D721Med (cell line): Measurements from ENCODE around the gene EEF1AKMT4.

Experiments
- DNase-seq: peaks from one replicate; pipeline ENCODE4 v3.0.0; 2011; ENCODE audit warnings: low spot score; ENCODE audit not compliant: insufficient read length
- FAIRE-seq: peaks from 2 replicates; lab custom pipeline; 2011; peaks lifted over from hg19 to GRCh38; lab: Jason Lieb, UNC
- TF ChIP-seq, protein P1 (sequence below): IDR thresholded peaks from 2 replicates; pipeline ENCODE4 v1.5.1; 2012; ENCODE audit warnings: mild to moderate bottlenecking, control low read depth; ENCODE audit not compliant: insufficient read depth; ENCODE audit errors: missing control alignments

The EEF1AKMT4 gene

DNA sequence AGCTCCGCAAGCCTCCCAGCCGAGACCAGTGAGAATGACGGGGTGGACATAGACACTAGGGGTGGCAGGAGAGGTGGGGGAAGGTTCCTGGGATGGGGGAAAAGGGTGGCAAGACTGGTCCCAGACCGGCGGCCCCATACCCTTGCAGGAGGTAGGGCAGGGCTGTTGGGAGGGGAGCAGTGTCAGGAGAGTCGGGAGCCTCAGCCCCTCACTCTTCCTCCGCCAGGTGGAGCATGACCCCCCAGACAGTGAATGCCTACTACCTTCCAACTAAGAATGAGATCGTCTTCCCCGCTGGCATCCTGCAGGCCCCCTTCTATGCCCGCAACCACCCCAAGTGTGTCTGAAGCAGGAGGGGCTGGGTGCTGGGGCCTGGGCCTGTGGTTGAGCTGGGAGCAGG is 40.9 kb downstream of the EEF1AKMT4 start:
- TF ChIP-seq, protein P1, sequence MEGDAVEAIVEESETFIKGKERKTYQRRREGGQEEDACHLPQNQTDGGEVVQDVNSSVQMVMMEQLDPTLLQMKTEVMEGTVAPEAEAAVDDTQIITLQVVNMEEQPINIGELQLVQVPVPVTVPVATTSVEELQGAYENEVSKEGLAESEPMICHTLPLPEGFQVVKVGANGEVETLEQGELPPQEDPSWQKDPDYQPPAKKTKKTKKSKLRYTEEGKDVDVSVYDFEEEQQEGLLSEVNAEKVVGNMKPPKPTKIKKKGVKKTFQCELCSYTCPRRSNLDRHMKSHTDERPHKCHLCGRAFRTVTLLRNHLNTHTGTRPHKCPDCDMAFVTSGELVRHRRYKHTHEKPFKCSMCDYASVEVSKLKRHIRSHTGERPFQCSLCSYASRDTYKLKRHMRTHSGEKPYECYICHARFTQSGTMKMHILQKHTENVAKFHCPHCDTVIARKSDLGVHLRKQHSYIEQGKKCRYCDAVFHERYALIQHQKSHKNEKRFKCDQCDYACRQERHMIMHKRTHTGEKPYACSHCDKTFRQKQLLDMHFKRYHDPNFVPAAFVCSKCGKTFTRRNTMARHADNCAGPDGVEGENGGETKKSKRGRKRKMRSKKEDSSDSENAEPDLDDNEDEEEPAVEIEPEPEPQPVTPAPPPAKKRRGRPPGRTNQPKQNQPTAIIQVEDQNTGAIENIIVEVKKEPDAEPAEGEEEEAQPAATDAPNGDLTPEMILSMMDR = no peak
- FAIRE-seq (no peak), DNase-seq (no peak)

DNA sequence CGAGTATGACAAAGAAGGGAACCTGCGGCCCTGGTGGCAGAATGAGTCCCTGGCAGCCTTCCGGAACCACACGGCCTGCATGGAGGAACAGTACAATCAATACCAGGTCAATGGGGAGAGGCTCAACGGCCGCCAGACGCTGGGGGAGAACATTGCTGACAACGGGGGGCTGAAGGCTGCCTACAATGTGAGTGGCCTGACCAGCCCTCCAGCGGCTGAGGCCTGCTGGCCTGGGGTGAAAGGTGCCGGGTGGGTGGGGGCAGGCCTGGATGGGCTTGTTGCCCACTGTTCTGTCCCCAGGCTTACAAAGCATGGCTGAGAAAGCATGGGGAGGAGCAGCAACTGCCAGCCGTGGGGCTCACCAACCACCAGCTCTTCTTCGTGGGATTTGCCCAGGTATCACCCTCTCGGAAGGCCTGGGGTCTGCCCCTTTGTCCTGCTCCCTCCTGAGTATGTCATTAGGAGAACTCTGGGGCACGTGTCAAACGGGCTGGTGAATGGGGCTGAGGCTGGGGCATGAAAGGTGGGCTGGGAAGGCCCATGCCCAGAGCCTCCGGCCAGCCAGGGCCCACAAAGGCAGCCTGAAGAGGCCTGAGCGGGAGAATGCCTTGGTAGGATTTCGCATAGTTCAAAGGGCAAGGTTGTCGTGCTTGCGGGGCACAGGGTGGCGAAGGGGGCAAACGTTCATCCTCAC is 41.7 kb downstream of the EEF1AKMT4 start:
- FAIRE-seq = no peak
- TF ChIP-seq, protein P1 = no peak
- DNase-seq = no peak

DNA sequence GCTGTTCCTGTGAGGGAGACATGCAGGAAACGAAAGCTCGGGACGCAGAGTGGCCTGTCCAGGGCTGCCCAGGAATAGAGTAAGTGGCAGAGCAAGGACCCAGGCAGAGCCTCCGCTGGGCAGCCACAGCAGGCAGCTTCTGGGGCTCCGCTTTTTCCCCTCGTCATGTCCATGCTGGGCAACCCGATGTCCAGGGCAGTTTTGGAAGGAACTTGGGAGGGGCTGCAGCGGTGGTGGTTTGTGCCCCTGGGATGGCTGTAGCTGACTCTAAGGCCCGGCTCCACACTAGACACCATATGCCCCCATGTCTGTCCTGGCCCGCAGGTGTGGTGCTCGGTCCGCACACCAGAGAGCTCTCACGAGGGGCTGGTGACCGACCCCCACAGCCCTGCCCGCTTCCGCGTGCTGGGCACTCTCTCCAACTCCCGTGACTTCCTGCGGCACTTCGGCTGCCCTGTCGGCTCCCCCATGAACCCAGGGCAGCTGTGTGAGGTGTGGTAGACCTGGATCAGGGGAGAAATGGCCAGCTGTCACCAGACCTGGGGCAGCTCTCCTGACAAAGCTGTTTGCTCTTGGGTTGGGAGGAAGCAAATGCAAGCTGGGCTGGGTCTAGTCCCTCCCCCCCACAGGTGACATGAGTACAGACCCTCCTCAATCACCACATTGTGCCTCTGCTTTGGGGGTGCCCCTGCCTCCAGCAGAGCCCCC is 42.4 kb downstream of the EEF1AKMT4 start:
- TF ChIP-seq, protein P1 = no peak
- DNase-seq = no peak
- FAIRE-seq = no peak

DNA sequence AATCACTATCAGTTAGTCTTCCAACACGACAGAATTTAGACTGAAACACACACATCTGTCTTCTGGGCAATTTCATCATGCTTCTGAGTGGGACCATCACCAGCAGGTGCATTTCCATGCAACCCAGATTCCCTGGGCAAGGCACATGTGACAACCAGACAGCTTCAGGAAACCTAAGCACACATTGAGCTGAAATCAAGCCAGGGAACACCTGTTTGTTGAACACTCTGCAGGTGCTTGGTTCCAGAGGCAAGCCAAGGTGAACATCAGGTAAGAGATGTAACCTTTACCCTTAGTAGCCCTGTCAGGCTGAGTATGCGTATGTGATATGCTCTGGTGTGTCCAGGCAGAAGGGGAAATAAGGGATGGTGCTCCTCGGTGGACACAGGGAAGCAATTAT is 46.3 kb downstream of the EEF1AKMT4 start:
- TF ChIP-seq, protein P1 = no peak
- FAIRE-seq = no peak
- no peak for DNase-seq

DNA sequence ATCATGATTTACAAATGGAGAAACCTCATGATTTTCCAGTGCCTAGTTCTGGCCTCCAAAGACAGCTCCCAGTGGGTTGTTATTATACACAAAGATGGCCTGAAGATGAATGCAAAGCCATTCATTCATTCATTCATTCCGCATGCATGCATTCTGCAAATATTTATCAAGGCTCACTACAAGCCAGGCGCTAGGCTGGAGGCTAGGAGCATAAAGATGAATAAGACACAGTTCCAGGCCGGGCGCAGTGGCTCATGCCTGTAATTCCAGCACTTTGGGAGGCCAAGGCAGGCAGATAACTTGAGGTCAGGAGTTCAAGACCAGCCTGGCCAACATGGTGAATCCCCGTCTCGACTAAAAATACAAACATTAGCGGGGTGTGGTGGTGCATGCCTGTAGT is 47.1 kb downstream of the EEF1AKMT4 start:
- FAIRE-seq (no peak), DNase-seq (no peak)
- TF ChIP-seq, protein P1 = no peak

DNA sequence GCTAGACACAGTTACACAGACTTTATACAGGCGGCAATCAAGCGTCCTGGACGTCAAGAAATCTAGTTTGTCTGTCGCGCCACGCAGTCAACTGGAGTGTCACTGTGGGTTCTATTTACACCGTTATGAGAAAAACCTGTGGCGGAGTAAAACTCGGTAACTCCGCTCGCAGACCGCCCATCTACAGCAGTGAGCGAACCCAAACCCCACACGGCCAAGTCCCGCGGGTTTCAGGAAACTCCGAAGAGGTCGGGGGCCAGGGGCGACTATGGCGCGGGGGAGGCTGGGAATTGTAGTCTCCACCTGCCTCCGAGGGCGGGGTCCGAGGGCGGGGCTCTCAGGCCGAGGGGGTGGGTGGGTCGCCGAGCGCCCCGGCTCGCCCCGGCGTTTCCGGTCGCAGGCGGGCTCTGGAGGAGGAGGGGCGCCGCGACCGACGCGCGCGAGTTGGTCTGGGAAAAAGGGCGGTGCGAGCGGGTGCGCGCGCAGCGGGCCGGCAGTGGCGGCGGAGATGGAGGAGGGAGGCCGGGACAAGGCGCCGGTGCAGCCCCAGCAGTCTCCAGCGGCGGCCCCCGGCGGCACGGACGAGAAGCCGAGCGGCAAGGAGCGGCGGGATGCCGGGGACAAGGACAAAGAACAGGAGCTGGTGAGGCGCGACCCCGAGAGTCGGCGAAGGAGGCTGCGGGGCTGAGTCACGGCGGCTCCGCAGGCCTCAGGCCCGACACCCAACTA is 49.5 kb downstream of the EEF1AKMT4 start, which contains the start of gene PSMD2:
Gene PSMD2, plus strand, starts transcription at position 483 of the 729 bp plus-strand sequence. Its CDS starts 26 bp downstream, at position 509.
- DNase-seq = peak; percentile 84
- TF ChIP-seq, protein P1 = no peak
- FAIRE-seq = no peak
